Activated T-cell treated with anti-CD3 and anti-CD28 coated beads, Interleukin-2, amount 50 U/mL, for 72 hours (primary cell): ENCODE measurements around the gene LAMA5. TPM values are rescaled to one million over a fixed set of nuclear protein-coding genes. Genes with fewer than 3 reads are reported as not detected.

Experiments
- ATAC-seq, 2 donors: fragments of 150-1000 bp; cut with Tn5 transposase; replicated peaks in 1 of 2; 2 replicates each; pipeline ENCODE4 v1.10.0; 2021; ENCODE audit warnings: moderate library complexity in 2 of 2, mild to moderate bottlenecking in 1 of 2
- DNase-seq, 2 donors: peaks; one replicate each; pipeline ENCODE4 v3.0.0; 2021 to 2022; ENCODE audit warnings: mixed read lengths in 1 of 2
- H3K27ac Mint-ChIP-seq: one replicate; pipeline ENCODE4 v1.8.0; 2022; ENCODE audit warnings: mild to moderate bottlenecking, moderate library complexity, mixed read lengths
- H3K27me3 Mint-ChIP-seq: one replicate; pipeline ENCODE4 v1.8.0; 2022; ENCODE audit warnings: low read depth, mixed read lengths
- H3K36me3 Mint-ChIP-seq, 2 donors: one replicate each; pipeline ENCODE4 v1.8.0; 2022; ENCODE audit warnings: mixed read lengths in 2 of 2, mild to moderate bottlenecking in 1 of 2; ENCODE audit not compliant: insufficient read depth in 2 of 2
- H3K4me1 Mint-ChIP-seq: one replicate; pipeline ENCODE4 v1.8.0; 2022; ENCODE audit warnings: low read depth, mixed read lengths
- H3K4me3 Mint-ChIP-seq, 2 donors: one replicate each; pipeline ENCODE4 v1.8.0; 2022; ENCODE audit warnings: mild to moderate bottlenecking in 2 of 2, mixed read lengths in 2 of 2, moderate library complexity in 2 of 2
- H3K9me3 Mint-ChIP-seq, 2 donors: one replicate each; pipeline ENCODE4 v1.8.0; 2022; ENCODE audit warnings: mixed read lengths in 2 of 2
- total RNA-seq, 2 donors: library from RNA; stranded (reverse); gene quantifications; one replicate each; pipeline ENCODE4 v1.2.3, GENCODE V29; 2022

The LAMA5 gene
- total RNA-seq, 2 donors from 2014 or later, result 0.86 to 0.99 TPM

- no peak for ATAC-seq
- Mint-ChIP-seq H3K4me1 (peaks cover 8% of the 10 kb centered on the region), H3K36me3 (peaks cover 0 to 2% of the 10 kb centered on the region in 2 donors), H3K27me3 (no peaks in the 10 kb centered on the region), H3K27ac (no peak overlapping the region), H3K4me3 (no peak overlapping the region), H3K9me3 (no peaks in the 10 kb centered on the region)
- no peak for DNase-seq
Measured at GRCh38 chr20:62298577-62299249, 68.4 kb downstream of the LAMA5 start.

DNA sequence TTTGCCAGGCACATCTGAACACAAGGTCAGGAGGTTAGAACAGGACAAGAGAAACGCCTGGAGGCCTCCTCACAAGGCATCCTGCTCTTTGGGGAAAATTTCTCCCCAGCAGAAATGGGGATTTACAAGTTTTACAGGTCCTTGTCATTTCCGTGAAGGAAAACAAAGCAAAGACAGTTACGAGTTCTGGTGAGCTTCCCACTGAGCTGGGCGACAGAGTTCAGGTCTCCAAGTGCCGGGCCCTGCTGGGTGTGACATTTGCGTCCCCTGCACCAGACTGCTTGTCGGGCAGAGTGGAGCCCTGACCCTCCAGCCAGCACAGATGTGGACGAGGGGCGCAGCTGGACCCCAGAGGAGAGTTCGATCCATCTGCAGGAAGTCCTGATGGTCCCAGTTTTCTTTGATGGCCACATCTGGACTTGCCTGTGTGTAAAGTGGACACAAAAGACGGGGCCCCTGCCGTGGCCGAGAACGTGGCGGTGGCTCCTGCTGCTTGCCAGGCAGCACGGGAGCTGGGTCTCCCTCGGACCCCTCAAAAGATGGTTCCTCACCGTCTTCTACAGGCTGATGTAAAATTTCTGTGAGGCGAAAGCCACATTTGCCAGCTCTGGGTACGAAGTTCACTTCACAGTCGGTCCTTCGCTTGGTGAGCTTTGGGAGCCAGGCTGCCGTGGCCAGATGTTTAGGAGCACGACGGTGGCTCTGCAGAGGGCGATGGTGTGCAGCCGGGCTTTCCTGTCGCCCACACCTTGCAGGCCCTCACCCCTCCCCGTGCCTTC, 69.5 kb downstream of the LAMA5 start:
- Mint-ChIP-seq H3K9me3 (no peaks in the 10 kb centered on the region), H3K4me3 (no peak overlapping the region), H3K27ac (no peak overlapping the region), H3K4me1 (peaks cover 8% of the 10 kb centered on the region), H3K27me3 (no peaks in the 10 kb centered on the region), H3K36me3 (no peaks in the 10 kb centered on the region)
- DNase-seq (no peak), ATAC-seq (no peak)

GRCh38 chr20:62296724-62297448, 70.2 kb downstream of the LAMA5 start:
- no peaks in the 10 kb centered on the region for H3K27me3 Mint-ChIP-seq
- DNase-seq (no peak), ATAC-seq (no peak)
- no peak overlapping the region for H3K4me3 Mint-ChIP-seq
- peaks cover 8% of the 10 kb centered on the region for H3K4me1 Mint-ChIP-seq
- H3K9me3 Mint-ChIP-seq, result no peaks in the 10 kb centered on the region
- H3K27ac Mint-ChIP-seq, result no peak overlapping the region
- H3K36me3 Mint-ChIP-seq, result no peaks in the 10 kb centered on the region

DNA sequence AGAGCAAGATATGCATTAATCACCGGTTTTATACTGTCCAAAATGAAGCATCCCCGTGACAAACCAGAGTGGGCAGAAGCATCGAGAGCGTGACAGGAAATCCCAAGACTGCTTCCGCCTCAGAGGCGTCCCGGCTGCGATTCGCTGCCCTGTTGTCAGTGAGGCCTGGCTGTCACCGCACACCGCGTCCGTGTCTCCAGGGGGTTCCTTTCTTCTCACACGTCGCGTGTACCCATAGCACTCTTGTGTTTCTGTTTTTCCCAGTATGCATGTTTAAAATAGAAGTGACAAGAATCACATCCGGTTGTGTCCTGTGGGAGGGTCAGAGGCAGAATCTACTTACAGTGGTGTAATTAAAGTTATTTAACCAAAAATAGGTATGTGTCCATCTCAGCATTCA, 72.6 kb downstream of the LAMA5 start:
- H3K27ac Mint-ChIP-seq, result no peak overlapping the region
- ATAC-seq (no peak), DNase-seq (no peak)
- H3K4me3 Mint-ChIP-seq, result no peak overlapping the region
- no peaks in the 10 kb centered on the region for H3K36me3 Mint-ChIP-seq
- no peaks in the 10 kb centered on the region for H3K27me3 Mint-ChIP-seq
- no peaks in the 10 kb centered on the region for H3K9me3 Mint-ChIP-seq
- H3K4me1 Mint-ChIP-seq, result no peaks in the 10 kb centered on the region

DNA sequence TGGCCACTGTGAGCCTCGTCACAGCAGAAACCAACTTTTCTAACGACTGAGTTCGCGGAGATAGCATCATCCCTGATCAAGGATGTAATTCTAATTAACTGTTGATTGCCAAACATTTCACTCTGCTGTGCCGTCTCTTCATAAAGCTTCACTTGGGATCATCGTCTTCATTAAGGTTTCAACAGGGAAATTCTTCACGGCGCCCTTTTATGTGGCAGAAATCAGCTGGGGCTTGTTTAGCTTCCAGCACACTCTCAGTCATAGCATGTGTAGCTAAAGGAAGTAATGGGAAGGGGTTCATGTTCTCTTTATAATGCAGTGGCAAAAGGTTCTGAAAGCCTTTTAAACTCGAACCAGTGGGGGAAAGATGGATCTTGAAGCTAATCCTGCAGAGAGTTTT, 73.2 kb downstream of the LAMA5 start:
- Mint-ChIP-seq H3K27me3 (no peaks in the 10 kb centered on the region), H3K4me3 (no peak overlapping the region), H3K36me3 (no peaks in the 10 kb centered on the region), H3K9me3 (no peaks in the 10 kb centered on the region), H3K4me1 (no peaks in the 10 kb centered on the region), H3K27ac (no peak overlapping the region)
- ATAC-seq, result no peak
- no peak for DNase-seq

GRCh38 chr20:62293111-62293784, 73.9 kb downstream of the LAMA5 start:
- Mint-ChIP-seq H3K36me3 (peaks cover 0 to 2% of the 10 kb centered on the region in 2 donors), H3K4me1 (no peaks in the 10 kb centered on the region), H3K9me3 (no peaks in the 10 kb centered on the region), H3K27ac (no peak overlapping the region), H3K27me3 (no peaks in the 10 kb centered on the region), H3K4me3 (no peak overlapping the region)
- DNase-seq (no peak), ATAC-seq (no peak)

- H3K27ac Mint-ChIP-seq, result no peak overlapping the region
- DNase-seq (no peak), ATAC-seq (no peak)
- H3K4me1 Mint-ChIP-seq, result no peaks in the 10 kb centered on the region
- H3K36me3 Mint-ChIP-seq, result peaks cover 0 to 2% of the 10 kb centered on the region in 2 donors
- H3K4me3 Mint-ChIP-seq, result no peak overlapping the region
- no peaks in the 10 kb centered on the region for H3K9me3 Mint-ChIP-seq
- no peaks in the 10 kb centered on the region for H3K27me3 Mint-ChIP-seq
Measured at GRCh38 chr20:62292108-62292507, 75.0 kb downstream of the LAMA5 start.

DNA sequence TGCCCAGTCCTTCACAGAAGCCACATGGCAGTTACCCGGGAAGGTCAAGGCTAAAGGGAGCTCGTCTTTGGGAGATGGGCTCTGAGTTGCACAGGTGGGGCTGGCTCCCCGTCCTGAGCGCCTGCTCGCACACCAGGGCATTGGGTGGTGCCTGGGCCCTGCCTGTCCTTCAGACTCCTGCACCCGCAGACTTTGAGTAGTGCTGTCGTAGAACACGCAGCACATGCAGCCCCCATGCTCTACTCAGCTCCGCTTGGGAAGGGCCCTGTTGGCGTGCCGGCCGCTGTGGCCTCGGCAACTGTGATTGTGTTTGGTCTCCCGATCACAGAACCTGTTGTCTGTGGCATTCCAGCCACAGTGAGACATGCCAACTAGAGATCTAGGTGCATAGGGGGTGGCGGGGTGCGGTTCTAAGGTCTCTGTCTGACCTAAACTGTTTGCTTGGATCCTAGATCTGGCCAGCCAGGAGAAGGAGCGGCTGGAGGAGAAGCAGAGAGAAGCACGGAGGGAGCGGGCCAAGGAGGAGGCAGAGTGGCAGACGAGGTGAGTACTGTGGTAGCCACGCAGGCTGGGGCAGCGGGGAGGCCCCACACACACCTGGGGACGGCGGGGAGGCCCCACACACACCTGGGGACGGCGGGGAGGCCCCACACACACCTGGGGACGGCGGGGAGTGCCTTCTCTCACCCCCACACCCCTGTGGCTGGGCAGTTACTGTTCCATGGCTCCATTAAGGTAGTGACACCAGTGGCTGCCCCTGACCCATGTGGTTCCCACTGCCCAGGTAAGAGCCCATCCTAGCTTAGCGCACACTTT, 75.7 kb downstream of the LAMA5 start:
- no peaks in the 10 kb centered on the region for H3K27me3 Mint-ChIP-seq
- H3K27ac Mint-ChIP-seq, result no peak overlapping the region
- H3K4me1 Mint-ChIP-seq, result no peaks in the 10 kb centered on the region
- no peak for ATAC-seq
- no peaks in the 10 kb centered on the region for H3K9me3 Mint-ChIP-seq
- H3K4me3 Mint-ChIP-seq, result no peak overlapping the region
- DNase-seq, result no peak
- H3K36me3 Mint-ChIP-seq, result peaks cover 2% of the 10 kb centered on the region in 2 donors

GRCh38 chr20:62289898-62290297, 77.2 kb downstream of the LAMA5 start:
- H3K9me3 Mint-ChIP-seq, result no peaks in the 10 kb centered on the region
- no peak overlapping the region for H3K4me3 Mint-ChIP-seq
- ATAC-seq (no peak), DNase-seq (no peak)
- peaks cover 2% of the 10 kb centered on the region in 2 donors for H3K36me3 Mint-ChIP-seq
- no peaks in the 10 kb centered on the region for H3K27me3 Mint-ChIP-seq
- no peak overlapping the region for H3K27ac Mint-ChIP-seq
- no peaks in the 10 kb centered on the region for H3K4me1 Mint-ChIP-seq

GRCh38 chr20:62289131-62289530, 78.0 kb downstream of the LAMA5 start:
- H3K4me1 Mint-ChIP-seq, result no peaks in the 10 kb centered on the region
- DNase-seq, result no peak
- no peaks in the 10 kb centered on the region for H3K27me3 Mint-ChIP-seq
- no peak overlapping the region for H3K4me3 Mint-ChIP-seq
- no peak for ATAC-seq
- H3K36me3 Mint-ChIP-seq, result peaks cover 2% of the 10 kb centered on the region in 2 donors
- H3K9me3 Mint-ChIP-seq, result no peaks in the 10 kb centered on the region
- no peak overlapping the region for H3K27ac Mint-ChIP-seq

DNA sequence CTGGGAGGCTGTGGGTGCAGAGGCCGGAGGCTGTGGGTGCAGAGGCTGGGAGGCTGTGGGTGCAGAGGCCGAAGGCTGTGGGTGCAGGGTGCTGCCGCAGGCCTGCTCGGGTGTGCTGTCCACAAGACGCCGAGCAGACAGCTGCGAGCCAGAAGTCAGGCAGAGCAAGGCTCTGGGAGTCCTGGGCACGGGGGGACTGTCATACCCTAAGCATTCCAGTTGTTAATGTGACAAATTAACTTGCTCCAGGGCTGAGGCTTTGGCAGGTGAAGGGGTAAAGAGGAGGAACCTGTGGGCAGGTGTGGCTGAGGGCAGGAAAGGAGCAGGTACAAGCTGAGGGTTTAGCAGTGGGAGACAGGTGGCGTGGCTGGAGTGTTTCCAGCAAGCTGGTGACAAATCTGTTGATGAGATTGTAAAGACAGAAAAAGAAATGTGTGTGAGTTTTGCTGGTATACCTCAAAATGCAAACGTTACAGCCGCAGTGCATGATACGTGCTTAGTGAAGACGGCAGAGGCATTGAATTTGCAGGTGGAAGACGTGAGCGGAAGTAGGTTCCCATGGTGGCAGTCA, 78.5 kb downstream of the LAMA5 start:
- ATAC-seq, result no peak
- no peaks in the 10 kb centered on the region for H3K27me3 Mint-ChIP-seq
- H3K36me3 Mint-ChIP-seq, result peaks cover 2% of the 10 kb centered on the region in 2 donors
- no peak overlapping the region for H3K4me3 Mint-ChIP-seq
- H3K27ac Mint-ChIP-seq, result no peak overlapping the region
- DNase-seq, result no peak
- no peaks in the 10 kb centered on the region for H3K9me3 Mint-ChIP-seq
- H3K4me1 Mint-ChIP-seq, result no peaks in the 10 kb centered on the region
